ENCODE data around the gene GPHB5. TPM values are rescaled to one million over a fixed set of nuclear protein-coding genes. Genes with fewer than 3 reads are reported as not detected.

GPHB5 gene
- total and polyA plus RNA-seq, 2 donors (not counting 1 experiment from before 2014, with no cell fraction given), result not detected

- H2AFZ ChIP-seq (ENCODE audit: low read length), result no peak overlapping the region
- no peaks in the 10 kb centered on the region for H3K4me1 ChIP-seq (ENCODE audit: control insufficient read depth, extremely low read depth, insufficient read depth, low read length)
- DNase-seq (ENCODE audit: low read depth in 2 of 2), result no peak
- H3K79me2 ChIP-seq (ENCODE audit: control insufficient read depth, insufficient read depth, low read length), result no peaks in the 10 kb centered on the region
- H3K9ac ChIP-seq (ENCODE audit: insufficient read depth, low read length), result no peak overlapping the region
- no peak overlapping the region for H3K27ac ChIP-seq (ENCODE audit: insufficient read depth, low read length)
- no peaks in the 10 kb centered on the region for H3K36me3 ChIP-seq (ENCODE audit: control insufficient read depth, insufficient read depth, low read length)
- H3K4me2 ChIP-seq (ENCODE audit: extremely low read depth, insufficient read depth, low read length), result no peak overlapping the region
- no peaks in the 10 kb centered on the region for H4K20me1 ChIP-seq (ENCODE audit: control insufficient read depth, extremely low read depth, insufficient read depth, low read length)
- no peaks in the 10 kb centered on the region for H3K27me3 ChIP-seq (ENCODE audit: control insufficient read depth, insufficient read depth, low read length)
- H3K9me3 ChIP-seq (ENCODE audit: control insufficient read depth, insufficient read depth, low read depth, low read length), result no peaks in the 10 kb centered on the region
- TF ChIP-seq EZH2 (IDR thresholded peaks at IDR 0.05; ENCODE audit: low read length, missing control alignments) (no peak), CTCF (conservative IDR thresholded peaks at IDR 0.05 in 1 of 2, IDR thresholded peaks at IDR 0.05 in 1 of 2; ENCODE audit: low read depth in 1 of 2, low read length in 2 of 2) (no peak)
- H3K4me3 ChIP-seq (replicated peaks in 1 of 4; ENCODE audit: control extremely low read depth in 1 of 4, insufficient read depth in 1 of 4, low read depth in 3 of 4, low read length in 4 of 4), result no peak overlapping the region
Observed at GRCh38 chr14:63301891-63302534, 16.7 kb downstream of the GPHB5 start.

- no peak overlapping the region for H3K4me2 ChIP-seq (ENCODE audit: extremely low read depth, insufficient read depth, low read length)
- no peaks in the 10 kb centered on the region for H4K20me1 ChIP-seq (ENCODE audit: control insufficient read depth, extremely low read depth, insufficient read depth, low read length)
- H3K79me2 ChIP-seq (ENCODE audit: control insufficient read depth, insufficient read depth, low read length), result no peaks in the 10 kb centered on the region
- H3K4me3 ChIP-seq (replicated peaks in 1 of 4; ENCODE audit: control extremely low read depth in 1 of 4, insufficient read depth in 1 of 4, low read depth in 3 of 4, low read length in 4 of 4), result no peak overlapping the region
- no peaks in the 10 kb centered on the region for H3K36me3 ChIP-seq (ENCODE audit: control insufficient read depth, insufficient read depth, low read length)
- no peaks in the 10 kb centered on the region for H3K27me3 ChIP-seq (ENCODE audit: control insufficient read depth, insufficient read depth, low read length)
- no peak overlapping the region for H2AFZ ChIP-seq (ENCODE audit: low read length)
- H3K27ac ChIP-seq (ENCODE audit: insufficient read depth, low read length), result no peak overlapping the region
- no peaks in the 10 kb centered on the region for H3K4me1 ChIP-seq (ENCODE audit: control insufficient read depth, extremely low read depth, insufficient read depth, low read length)
- no peak for TF ChIP-seq EZH2 (IDR thresholded peaks at IDR 0.05; ENCODE audit: low read length, missing control alignments)
- TF ChIP-seq CTCF (conservative IDR thresholded peaks at IDR 0.05 in 1 of 2, IDR thresholded peaks at IDR 0.05 in 1 of 2; ENCODE audit: low read depth in 1 of 2, low read length in 2 of 2), result no peak
- DNase-seq (ENCODE audit: low read depth in 2 of 2), result no peak
- H3K9ac ChIP-seq (ENCODE audit: insufficient read depth, low read length), result no peak overlapping the region
- no peaks in the 10 kb centered on the region for H3K9me3 ChIP-seq (ENCODE audit: control insufficient read depth, insufficient read depth, low read depth, low read length)
Observed at GRCh38 chr14:63300854-63301253, 17.9 kb downstream of the GPHB5 start.

GRCh38 chr14:63299351-63300110, 19.2 kb downstream of the GPHB5 start:
- H4K20me1 ChIP-seq (ENCODE audit: control insufficient read depth, extremely low read depth, insufficient read depth, low read length), result no peaks in the 10 kb centered on the region
- no peak for DNase-seq (ENCODE audit: low read depth in 2 of 2)
- H3K79me2 ChIP-seq (ENCODE audit: control insufficient read depth, insufficient read depth, low read length), result no peaks in the 10 kb centered on the region
- TF ChIP-seq EZH2 (IDR thresholded peaks at IDR 0.05; ENCODE audit: low read length, missing control alignments) (no peak), CTCF (conservative IDR thresholded peaks at IDR 0.05 in 1 of 2, IDR thresholded peaks at IDR 0.05 in 1 of 2; ENCODE audit: low read depth in 1 of 2, low read length in 2 of 2) (no peak)
- H3K4me1 ChIP-seq (ENCODE audit: control insufficient read depth, extremely low read depth, insufficient read depth, low read length), result no peaks in the 10 kb centered on the region
- no peak overlapping the region for H3K4me2 ChIP-seq (ENCODE audit: extremely low read depth, insufficient read depth, low read length)
- H3K27ac ChIP-seq (ENCODE audit: insufficient read depth, low read length), result no peak overlapping the region
- no peaks in the 10 kb centered on the region for H3K9me3 ChIP-seq (ENCODE audit: control insufficient read depth, insufficient read depth, low read depth, low read length)
- H3K9ac ChIP-seq (ENCODE audit: insufficient read depth, low read length), result no peak overlapping the region
- no peaks in the 10 kb centered on the region for H3K36me3 ChIP-seq (ENCODE audit: control insufficient read depth, insufficient read depth, low read length)
- H3K27me3 ChIP-seq (ENCODE audit: control insufficient read depth, insufficient read depth, low read length), result no peaks in the 10 kb centered on the region
- no peak overlapping the region for H3K4me3 ChIP-seq (replicated peaks in 1 of 4; ENCODE audit: control extremely low read depth in 1 of 4, insufficient read depth in 1 of 4, low read depth in 3 of 4, low read length in 4 of 4)
- H2AFZ ChIP-seq (ENCODE audit: low read length), result no peak overlapping the region

Measured in fibroblast of lung (primary cell).